Measurements from ENCODE around the gene ABCB10.
"Not testable (repeated sequence)": the region's sequence is repeated elsewhere in the genome, so short reads cannot be mapped to it uniquely, and the experiment has no call there.

Gene ABCB10

DNA sequence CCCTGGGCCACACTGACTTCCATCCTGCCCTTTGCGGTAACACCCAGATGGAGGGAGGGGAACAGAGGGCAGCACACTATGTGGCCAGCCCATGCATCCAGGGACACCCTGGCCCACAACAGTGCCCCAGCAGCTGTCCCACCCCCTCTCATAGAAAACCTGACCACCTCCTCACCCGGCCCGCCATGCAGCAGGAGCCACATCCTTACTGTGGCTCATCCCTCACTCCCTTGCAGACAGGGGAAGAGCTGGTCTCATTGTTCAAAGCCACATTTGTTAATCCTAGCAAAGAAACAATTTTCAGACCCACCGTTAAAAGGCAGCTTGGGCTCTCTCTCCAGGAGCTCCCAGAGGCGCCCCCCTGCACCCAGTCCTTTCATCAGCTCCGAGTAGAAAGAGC lies 27.2 kb downstream of the ABCB10 start:
- no peak for DNase-seq

DNA sequence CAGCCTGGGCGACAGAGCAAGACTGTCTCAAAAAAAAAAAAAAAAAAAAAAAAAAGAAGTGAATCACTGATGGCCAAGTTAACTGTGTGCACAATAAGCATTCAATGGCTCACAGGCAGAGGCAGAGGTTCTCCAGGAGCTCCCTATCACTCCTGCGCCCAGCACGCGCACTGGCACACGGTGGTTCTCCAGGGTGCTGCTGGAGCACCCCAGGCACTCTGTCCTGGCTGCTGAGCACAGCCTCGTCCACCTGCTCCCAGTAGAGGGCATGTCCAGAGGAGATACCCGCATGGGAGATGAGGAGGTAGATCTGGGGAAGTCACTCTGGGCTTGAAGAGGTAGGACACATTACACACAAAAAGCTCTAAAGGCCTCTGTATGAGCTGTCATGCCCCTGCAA lies 28.9 kb downstream of the ABCB10 start:
- no peak for DNase-seq

DNA sequence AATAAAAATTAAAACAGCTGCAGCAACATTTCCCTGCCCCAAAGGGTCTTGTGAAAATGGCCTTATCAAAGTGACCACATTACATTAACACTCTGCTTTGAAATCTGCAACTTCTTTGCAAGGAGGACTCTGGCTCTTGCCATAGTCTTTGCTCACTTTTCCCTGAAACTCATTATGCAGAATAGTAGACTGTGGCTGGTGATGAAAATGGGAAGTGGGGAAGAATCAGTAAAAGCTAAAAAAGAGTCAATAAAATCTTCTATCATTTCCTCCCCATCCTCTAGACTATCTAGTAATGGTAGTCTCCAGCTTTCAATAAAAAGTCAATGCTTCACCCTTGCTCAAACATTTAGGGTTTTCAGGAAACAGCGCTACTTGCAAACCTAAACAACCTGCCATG lies 31.8 kb downstream of the ABCB10 start:
- DNase-seq: no peak

DNA sequence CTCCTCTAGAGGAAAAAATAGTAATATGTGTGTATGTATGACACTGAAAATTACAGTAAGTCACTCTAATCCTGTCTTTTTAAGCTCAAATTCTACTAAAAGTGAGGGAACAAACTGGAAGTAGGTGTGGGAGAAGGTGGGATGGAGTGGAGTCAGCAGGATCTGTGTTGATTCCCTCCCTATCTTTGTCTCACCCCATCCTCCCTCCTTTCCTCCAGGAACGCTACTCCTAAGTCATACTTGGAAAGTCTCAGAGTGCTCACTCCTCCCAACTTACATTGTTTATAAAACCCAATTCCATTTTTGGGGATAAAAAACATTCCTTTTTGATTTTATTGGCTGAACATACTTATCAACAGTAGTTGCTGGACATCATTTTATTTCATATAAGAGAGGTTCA lies 35.5 kb downstream of the ABCB10 start:
- DNase-seq: no peak

DNA sequence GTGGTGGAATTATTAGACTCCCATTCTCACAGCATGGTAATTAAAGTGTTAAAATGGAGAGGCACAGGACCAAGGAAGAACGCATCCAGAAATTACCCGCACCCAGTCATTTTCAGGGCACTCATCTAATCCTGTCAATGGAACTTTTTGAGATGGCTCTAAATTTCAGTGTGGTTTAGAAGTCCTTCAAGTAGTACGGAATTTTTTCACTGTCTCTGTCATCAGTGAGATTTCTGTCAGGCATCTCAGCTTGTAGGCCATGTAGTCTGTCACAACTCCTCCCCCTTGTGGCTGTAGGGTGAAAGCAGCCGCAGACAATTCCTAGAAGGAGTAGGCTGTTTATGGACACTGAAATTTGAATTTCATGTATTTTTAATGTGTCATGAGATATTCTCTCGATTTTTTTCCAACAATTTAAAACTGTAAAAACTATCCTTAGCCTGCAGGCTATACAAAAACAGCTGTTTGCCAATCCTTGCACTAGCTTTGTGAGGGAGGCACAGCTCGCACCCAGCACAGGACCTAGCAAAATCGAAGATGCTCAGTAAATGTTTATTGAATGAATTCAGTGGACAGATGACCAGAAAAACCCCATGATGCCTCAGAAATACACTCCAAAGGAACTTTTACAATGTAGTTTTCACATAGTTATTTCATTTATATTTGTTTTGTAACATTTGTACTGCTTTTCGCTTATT lies 43.8 kb downstream of the ABCB10 start:
- DNase-seq: peak; percentile 69

DNA sequence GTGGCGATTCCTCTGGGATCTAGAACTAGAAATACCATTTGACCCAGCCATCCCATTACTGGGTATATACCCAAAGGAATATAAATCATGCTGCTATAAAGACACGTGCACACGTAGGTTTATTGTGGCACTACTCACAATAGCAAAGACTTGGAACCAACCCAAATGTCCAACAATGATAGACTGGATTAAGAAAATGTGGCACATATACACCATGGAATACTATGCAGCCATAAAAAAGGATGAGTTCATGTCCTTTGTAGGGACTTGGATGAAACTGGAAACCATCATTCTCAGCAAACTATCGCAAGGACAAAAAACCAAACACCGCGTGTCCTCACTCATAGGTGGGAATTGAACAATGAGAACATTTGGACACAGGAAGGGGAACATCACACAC lies 46.9 kb downstream of the ABCB10 start:
- not testable (repeated sequence) for DNase-seq

DNA sequence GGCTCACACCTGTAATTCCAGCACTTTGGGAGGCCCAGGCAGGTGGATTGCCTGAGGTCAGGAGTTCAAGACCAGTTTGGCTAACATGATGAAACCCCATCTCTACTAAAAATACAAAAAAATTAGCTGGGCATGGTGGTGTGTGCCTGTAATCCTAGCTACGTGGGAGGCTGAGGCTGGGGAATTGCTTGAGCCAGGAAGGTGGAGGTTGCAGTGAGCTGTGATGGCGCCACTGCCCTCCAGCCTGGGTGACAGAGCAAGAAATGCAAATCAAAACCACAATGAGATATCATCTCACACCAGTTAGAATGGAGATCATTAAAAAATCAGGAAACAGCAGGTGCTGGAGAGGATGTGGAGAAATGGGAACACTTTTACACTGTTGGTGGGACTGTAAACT lies 47.3 kb downstream of the ABCB10 start:
- DNase-seq: not testable (repeated sequence)

DNA sequence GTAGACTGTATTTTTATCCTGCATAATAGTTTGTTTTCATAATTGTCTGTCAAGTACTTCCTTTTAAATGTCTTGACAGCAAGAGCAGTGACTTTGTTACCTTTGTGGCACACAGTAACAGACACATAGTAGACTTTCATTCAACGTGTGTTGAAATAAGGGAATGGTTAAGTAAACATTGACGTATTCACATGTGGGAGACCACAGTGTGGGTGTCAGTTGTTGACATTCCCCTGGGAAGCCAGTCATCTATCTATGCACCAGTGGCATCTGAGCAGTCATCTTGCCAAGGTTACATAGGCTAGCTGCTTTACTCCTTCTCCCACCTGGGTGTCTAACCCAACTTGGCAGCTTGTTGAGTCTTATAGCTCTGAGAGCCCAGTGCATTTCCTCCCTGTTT lies 48.9 kb downstream of the ABCB10 start:
- peak; percentile 61 for DNase-seq

DNA sequence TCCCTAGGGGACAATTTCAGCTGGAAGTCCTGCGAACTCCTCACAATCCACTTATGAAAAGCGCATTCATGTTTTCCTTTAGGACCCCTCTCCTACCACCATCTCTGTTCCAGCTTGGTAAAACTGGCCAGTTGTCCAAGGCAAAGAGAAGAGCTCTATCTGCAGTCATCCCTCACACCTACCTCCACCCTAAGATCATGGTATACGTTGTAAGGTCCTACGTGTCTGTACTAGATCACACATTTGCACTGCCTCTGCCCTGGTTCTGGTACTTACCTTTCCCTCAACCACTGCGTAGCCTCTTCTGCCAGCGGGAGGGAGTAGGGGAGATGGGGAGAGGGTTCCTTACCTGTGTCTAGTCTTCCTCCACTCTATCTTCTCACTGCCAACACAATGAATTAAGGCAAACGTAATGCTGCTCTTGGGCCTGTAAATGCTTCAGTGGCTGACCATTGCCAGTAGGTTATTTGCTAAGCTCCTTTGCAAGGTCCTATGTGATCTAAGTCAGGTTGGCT lies 49.6 kb downstream of the ABCB10 start:
- DNase-seq: no peak

DNA sequence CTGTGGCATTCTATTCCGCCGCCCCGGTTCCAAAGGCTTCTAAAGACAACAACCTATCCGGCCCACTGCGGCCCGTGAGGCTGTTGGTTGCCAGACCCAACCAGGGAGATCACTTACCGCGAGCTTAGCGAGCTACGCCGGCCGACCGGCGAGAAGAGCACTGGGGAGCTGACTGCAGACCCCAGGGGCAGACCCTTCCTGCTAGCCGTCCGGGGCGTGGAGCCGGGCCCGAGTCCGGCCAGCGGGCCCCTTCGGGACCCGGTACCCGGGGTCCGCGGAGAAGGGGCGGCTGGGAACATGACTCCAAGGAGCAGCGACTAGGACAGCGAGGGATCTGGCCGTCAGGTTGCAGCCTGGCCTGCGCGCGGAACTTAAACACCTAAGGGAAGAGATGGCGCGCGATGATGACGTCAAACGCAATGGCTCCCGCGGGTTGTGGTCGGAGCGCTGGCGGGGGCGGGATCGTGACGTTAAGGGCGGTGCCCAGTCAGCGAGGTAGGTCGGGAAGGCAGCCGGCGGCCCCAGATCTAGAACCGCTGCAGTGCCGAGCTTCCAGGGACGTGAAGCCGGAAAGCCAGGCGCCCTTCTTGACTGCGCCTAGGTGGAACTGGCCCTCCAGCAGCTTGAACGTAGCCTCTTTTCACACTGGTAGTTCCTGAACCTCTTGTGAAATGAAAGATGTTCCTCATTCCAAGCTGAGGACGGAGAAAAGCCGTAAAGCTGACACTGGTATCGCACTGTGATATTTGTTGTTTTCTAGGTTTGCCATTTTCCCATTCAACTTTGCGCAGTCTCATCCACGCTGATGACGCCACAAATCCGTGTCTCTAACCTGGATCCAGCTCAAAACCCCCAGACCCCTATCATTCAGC lies 50.3 kb downstream of the ABCB10 start, which contains the start of gene NUP133:
NUP133 (minus strand) TSS at position 391 of the 872 bp plus-strand sequence; CDS start at position 299, 92 bp downstream.
- DNase-seq: peak; percentile 98

DNA sequence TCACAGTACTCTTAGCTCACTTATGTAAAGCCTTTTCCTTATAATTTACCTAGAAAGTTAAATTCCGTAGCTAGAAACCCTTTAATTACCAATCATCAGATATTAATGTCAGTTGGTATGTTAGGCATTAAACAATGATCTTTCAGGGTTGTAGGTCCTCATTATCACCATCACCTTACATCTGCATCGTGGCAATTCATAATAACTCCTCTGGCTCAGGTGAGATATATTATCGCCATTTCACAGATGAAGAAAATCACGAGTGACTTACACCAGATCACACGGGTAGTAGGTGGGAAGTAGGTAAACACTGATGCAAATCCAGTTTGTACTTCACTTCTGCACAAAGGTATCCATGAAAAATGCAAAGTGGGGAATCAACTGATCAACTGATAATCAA lies 51.0 kb downstream of the ABCB10 start:
- no peak for DNase-seq

DNA sequence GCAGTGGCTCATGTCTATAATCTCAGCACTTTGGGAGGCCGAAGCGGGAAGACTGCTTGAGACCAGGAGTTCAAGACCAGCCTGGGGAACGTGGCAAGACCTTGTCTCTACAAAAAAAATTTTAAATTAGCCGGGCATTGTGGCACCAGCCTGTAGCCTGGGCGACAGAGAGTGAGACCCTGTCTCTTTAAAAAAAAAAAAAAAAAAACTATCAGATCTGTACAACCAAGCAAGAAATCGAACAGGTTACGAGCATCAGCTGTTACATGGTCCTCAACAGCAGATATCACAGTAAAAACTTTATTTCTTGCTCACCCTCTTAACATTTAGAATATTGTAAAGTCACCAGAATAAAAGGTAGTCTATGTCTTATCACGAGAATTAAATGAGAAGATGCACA lies 51.9 kb downstream of the ABCB10 start:
- no peak for DNase-seq

DNA sequence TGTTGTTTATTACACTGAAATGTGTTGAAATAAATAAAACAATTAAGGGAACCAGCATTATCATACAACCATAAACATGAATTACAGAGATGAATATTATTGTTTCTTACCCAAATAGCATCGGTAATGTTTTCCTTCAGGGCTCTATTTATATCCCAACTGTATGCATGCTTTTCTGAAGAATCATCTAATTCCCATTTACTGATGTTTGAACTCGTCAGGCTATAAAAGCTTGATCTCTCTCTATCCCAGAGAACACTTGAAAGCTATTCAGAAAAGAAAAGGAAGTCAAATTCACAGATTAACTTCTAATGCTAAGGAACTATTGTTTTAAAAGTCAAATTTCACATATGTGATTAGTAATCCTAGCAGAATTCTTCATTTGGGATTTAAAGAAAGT lies 62.7 kb downstream of the ABCB10 start:
- DNase-seq: no peak

DNA sequence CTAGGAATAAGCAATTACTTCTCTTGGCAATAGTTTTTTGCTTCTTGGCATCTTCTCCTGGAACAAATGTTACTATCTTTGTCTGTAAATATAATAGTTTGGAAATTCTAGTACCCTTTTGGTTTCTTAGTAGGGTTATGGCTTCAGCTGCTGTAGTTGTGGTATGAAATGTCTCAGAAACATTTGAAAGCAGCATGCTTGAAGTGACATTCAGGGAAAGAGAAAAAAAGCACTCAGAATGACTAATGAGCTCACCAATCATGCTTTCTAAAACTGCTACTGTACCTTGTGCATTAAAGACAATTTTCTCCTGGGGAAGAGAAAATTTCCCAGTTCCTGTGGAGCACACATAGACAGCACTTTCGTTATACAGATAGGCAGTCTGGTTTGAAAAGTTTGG lies 71.3 kb downstream of the ABCB10 start:
- no peak for DNase-seq

DNA sequence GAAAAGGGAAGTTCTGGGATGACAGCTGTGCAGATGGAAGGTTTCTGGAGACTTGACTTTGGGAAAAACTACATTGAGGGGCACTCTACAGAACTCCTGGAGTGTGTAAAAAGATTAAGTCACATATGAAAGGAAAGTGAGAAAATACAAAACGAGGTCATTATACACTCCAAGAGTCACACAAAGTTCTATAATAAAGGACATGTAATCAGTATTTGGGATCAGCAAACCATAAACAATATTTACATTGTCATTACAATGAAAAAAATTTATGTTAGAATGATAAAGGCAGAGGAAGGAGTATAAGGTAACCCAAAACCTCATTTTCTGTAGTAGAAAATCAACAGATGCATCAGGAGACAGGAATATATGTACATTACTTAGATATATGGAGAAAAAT lies 73.2 kb downstream of the ABCB10 start:
- DNase-seq: no peak

DNA sequence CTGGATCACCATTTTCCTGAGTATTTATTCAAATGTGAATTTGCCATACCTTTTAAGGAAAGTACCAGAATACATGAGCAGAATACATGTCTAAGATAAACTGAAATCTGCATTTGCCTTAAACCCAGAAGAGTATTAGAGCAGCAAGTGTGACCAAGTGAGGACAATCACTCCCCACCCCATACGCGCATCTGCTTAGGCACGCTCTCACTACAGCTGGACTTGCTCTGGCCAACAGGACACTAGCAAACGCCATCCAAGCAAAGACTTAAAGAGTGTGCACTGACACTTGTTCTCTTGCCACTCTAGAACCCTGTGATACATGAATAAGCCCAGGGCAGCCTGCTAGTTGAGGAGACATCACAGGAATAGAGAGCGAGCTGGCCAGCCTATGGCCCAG lies 76.0 kb downstream of the ABCB10 start:
- no peak for DNase-seq

DNA sequence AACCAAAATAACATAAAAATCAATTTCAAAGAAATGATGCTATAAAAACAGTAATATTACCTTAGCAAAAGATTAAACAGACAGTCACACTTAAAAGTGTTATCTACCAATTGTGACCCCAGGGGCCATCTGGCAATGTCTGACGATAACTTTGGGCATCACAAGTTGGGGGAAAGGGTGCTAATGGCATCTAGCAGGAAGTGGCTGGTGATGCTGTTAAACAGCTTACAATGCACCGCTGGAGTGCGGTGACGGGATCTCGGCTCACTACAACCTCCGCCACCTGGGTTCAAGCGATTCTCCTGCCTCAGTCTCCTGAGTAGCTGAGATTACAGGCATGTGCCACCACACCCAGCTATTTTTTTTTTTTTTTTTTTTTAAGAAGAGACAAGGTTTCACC lies 78.0 kb downstream of the ABCB10 start:
- no peak for DNase-seq

DNA sequence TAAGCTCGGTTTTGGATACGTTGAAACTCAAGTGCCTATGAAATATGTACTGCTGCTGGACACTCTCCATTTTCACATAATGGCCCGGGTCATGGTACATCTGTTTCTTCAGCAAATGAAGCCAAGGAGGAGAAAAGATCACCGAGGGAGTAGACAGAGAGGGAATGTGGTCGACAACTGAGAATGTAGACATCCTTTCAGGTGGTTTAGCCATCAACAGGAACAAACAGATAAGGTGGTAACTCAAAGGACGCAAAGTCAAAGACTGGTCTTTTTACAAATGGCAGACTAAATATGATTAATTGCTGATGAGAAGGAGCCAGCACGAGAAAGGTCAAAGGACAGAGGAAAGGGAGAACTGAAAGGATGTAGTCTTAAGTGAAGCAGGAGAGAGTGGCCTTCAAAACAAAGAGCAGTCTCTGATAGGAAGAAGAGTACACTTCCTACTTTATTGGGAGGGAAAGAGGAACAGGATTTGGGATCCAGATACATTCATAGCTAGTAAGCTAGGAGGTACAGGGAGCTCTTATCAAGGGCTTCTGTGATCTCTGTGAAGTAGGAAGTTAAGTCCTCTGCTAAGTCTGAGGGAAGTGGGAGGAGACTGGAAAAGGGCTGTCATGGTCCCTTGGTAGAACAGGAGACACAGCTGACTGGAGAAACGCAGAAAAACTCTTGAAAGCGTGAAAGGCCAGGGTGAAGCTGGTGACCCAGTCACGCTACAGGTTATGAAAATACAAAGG lies 78.7 kb downstream of the ABCB10 start:
- no peak for DNase-seq

DNA sequence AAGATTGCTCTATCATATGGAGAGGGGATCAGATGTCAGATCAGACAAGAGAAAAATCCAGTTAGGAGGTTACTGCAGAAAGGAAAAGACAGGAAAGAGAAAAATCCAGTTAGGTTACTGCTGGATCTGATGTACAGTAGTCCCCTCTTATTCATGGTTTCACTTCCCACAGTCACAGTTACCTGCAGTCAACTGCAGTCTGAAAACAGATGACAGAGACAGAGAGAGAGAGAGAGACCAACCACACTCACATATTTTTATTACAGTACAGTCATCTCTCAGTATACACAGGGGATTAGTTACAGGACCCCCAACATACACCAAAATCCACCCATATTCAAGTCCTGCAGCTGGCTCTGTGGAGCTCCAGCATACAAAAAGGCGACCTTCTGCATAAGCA lies 79.7 kb downstream of the ABCB10 start:
- DNase-seq: no peak

DNA sequence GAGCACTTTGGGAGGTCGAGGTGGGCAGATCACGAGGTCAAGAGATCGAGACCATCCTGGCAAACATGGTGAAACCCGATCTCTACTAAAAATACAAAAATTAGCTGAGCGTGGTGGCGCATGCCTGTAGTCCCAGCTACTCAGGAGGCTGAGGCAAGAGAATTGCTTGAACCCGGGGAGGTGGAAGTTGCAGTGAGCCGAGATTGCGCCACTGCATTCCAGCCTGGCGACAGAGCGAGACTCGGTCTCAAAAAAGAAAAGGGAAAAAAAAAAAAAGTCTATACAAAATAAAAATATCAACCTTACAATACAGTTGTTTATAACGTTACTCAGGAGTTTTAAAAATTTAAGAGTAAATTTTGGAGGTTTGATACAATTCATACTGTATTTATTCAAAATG lies 82.6 kb downstream of the ABCB10 start:
- not testable (repeated sequence) for DNase-seq

DNA sequence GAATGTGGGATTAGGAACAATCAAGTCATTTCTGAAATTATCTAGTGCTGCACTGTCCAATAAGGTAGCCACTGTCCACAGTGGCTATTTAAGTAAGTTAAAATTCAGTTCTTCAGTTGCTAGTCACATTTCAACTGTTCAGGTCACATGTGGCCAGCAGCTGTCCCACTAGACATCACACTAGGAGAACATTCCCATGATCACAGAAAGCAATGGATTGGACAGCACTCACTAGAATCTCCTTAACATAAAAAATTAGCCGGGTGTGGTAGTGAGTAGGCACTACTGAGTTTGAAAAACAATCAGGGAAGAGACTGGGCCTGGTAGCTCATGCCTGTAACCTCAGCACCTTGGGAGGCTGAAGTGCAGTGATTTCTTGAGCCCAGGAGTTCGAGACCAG lies 84.0 kb downstream of the ABCB10 start:
- DNase-seq: no peak

DNA sequence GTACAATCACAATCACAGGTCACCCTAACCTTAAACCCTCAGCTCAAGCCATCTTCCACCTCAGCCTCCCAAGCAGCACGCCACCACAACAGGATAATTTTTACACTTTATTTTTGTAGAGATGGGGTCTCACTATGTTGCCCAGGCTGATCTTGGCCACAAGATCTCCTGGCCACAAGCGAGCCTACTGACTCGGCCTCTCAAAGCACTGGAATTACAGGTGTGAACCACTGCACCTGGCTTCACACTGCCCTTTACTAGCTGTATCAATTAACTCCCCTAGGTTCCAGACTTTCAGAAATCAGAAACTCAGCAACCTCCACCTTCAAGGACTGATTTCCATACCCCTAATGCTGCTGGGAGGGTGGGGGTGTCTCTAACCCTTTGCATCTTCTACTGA lies 87.3 kb downstream of the ABCB10 start:
- no peak for DNase-seq

DNA sequence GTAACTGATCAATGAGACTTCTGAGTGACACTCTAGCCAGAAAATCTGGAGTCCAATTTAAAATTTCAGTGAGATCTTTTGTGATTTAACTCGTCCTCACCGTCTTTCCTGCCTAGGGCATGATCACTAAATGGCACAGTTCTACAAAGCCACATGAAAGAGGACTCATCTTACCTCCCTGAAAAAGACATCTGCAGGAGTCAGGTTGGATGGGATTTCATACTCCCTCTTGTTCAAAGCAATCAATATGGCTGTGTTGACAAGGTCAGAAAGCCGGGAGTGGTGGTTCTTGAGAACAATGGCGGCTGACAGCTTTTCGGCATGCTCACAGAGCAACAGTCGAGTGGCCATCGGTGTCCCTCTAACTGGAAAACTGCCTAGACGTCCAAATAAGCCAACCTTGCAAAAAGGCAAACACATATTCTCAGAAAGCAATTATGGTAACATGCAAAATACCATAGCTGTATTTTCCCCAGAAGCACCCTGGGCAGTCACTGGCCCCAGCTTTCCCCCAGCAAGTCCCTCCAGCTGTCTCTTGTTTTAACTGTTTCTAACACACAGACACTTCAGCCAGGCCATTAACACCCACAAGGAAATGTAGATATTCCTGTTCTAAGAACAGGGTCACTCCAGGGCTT lies 88.0 kb downstream of the ABCB10 start:
- DNase-seq: no peak
